Esophagus squamous epithelium (tissue), 5 donors: ENCODE measurements around the gene CCL18. TPM values are rescaled to one million over a fixed set of nuclear protein-coding genes. Genes with fewer than 3 reads are reported as not detected.

Experiments
- DNase-seq: peaks from one replicate; lab custom pipeline; 2025; lab: John Stamatoyannopoulos, UW
- H3K27ac ChIP-seq, 4 donors: fragments of 200-600 bp; sonication (generic); one replicate each; pipeline ENCODE4 v1.5.1; 2016 to 2019; ENCODE audit warnings: mild to moderate bottlenecking in 1 of 4
- H3K27me3 ChIP-seq, 4 donors: fragments of 200-600 bp; sonication (generic); 1 replicate in 3 of 4; 2 replicates in 1 of 4; pipeline versions ENCODE4 v1.5.1 to v1.6.0; 2017 to 2021; ENCODE audit warnings: antibody characterized with exemption in 1 of 4
- H3K36me3 ChIP-seq, 3 donors: fragments of 200-600 bp; sonication (generic); one replicate each; pipeline ENCODE4 v1.5.1; 2016 to 2019
- H3K4me1 ChIP-seq, 3 donors: fragments of 200-600 bp; sonication (generic); one replicate each; pipeline ENCODE4 v1.5.1; 2017 to 2019
- H3K4me3 ChIP-seq, 4 donors: fragments of 200-600 bp; sonication (generic); 1 replicate in 3 of 4; 2 replicates in 1 of 4; pipeline ENCODE4 v1.5.1; 2016 to 2019; ENCODE audit warnings: mild to moderate bottlenecking in 2 of 4, moderate library complexity in 1 of 4
- H3K9me3 ChIP-seq, 3 donors: fragments of 200-600 bp; sonication (generic); one replicate each; pipeline ENCODE4 v1.5.1; 2016 to 2019
- POLR2A ChIP-seq, 4 donors: fragments of 450-650 bp; IDR thresholded peaks; one replicate each; pipeline ENCODE4 v1.6.1; 2017; ENCODE audit warnings: antibody characterized with exemption in 4 of 4, mild to moderate bottlenecking in 4 of 4, moderate library complexity in 3 of 4
- WGBS, 2 donors: methylation state at CpG; one replicate each; pipeline ENCODE4 v1.1.5; 2018; 5-methylcytosine and 5-hydroxymethylcytosine counted together
- intact Hi-C: fragments of 100-400 bp; cut with DNase I; formaldehyde crosslinking; loops from one replicate; pipeline ENCODE4 v1.15.0; 2022
- total RNA-seq, 4 donors: library from RNA; depleted of rRNA; stranded (reverse); fragments of >200 nt; gene quantifications; one replicate each; pipeline ENCODE4 v1.1.0, GENCODE V29; 2016
- TF ChIP-seq, protein P1 (sequence below), 6 experiments: fragments of 450-650 bp in 4 of 6; fragments of 200-600 bp in 2 of 6; sonication (generic) in 2 of 6; IDR thresholded peaks; one replicate each; pipeline ENCODE4 v1.5.1; 2016 to 2019; ENCODE audit warnings: antibody characterized with exemption in 6 of 6, mild to moderate bottlenecking in 4 of 6, moderate library complexity in 4 of 6
- donor health status: DM: yes; HTN: yes; CAD: no.

The CCL18 gene
- total RNA-seq, 4 donors from 2014 or later: 0.76 to 2.8 (median 0.92) TPM; not detected in 1

DNA sequence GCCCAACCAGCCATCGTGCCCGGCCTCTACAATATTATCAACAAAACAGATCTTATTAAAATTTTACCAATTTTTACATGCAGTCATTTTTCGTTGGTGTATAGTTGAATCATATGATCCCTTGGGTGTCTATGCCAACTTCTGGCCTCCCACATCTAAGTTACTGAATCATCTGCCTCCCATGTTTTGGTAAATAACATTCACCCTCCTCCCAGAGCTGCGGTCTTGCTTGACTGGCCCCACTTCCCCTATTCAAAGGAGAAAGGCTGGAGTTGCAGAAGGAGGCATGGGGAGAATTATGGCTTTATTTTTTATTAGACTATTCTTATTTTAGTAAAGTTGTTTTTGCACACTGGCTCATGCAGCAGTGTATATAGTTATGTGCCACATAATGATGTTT lies 27.8 kb upstream of the CCL18 start:
- no peaks in the 10 kb centered on the region for H3K36me3 ChIP-seq
- H3K4me1 ChIP-seq: no peaks in the 10 kb centered on the region
- no peak overlapping the region for H3K4me3 ChIP-seq
- H3K9me3 ChIP-seq: no peaks in the 10 kb centered on the region
- no peak for TF ChIP-seq POLR2A (IDR thresholded peaks at IDR 0.05)
- TF ChIP-seq, protein P1, sequence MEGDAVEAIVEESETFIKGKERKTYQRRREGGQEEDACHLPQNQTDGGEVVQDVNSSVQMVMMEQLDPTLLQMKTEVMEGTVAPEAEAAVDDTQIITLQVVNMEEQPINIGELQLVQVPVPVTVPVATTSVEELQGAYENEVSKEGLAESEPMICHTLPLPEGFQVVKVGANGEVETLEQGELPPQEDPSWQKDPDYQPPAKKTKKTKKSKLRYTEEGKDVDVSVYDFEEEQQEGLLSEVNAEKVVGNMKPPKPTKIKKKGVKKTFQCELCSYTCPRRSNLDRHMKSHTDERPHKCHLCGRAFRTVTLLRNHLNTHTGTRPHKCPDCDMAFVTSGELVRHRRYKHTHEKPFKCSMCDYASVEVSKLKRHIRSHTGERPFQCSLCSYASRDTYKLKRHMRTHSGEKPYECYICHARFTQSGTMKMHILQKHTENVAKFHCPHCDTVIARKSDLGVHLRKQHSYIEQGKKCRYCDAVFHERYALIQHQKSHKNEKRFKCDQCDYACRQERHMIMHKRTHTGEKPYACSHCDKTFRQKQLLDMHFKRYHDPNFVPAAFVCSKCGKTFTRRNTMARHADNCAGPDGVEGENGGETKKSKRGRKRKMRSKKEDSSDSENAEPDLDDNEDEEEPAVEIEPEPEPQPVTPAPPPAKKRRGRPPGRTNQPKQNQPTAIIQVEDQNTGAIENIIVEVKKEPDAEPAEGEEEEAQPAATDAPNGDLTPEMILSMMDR (IDR thresholded peaks at IDR 0.05): no peak
- no peak for DNase-seq
- intact Hi-C loops: no loop called here
- H3K27me3 ChIP-seq: peaks cover 0 to 16% (median 0%) of the 10 kb centered on the region in 4 donors
- no peak overlapping the region for H3K27ac ChIP-seq
- WGBS, 2 donors: 82% methylated on average over 4 of the region's 4 CpGs

GRCh38 chr17:36048066-36048465 lies 16.0 kb upstream of the CCL18 start:
- Histone ChIP-seq H3K27ac (no peak overlapping the region), H3K4me1 (no peaks in the 10 kb centered on the region), H3K27me3 (peaks cover 0 to 19% (median 0%) of the 10 kb centered on the region in 4 donors), H3K36me3 (no peaks in the 10 kb centered on the region), H3K9me3 (peaks cover 0 to 18% (median 9%) of the 10 kb centered on the region in 3 donors), H3K4me3 (no peak overlapping the region)
- no peak for DNase-seq
- WGBS, 2 donors: 60 to 75% methylated on average over 1 to 2 of the region's 2 CpGs
- intact Hi-C loops: no loop called here
- TF ChIP-seq POLR2A (IDR thresholded peaks at IDR 0.05): no peak
- TF ChIP-seq, protein P1 (IDR thresholded peaks at IDR 0.05): no peak

- 97 to 98% methylated on average over 2 of the region's 2 CpGs for WGBS, 2 donors
- intact Hi-C loops: no loop called here
- TF ChIP-seq, protein P1 (IDR thresholded peaks at IDR 0.05): no peak
- no peak for TF ChIP-seq POLR2A (IDR thresholded peaks at IDR 0.05)
- Histone ChIP-seq H3K36me3 (no peaks in the 10 kb centered on the region), H3K27me3 (peaks cover 0 to 19% (median 0%) of the 10 kb centered on the region in 4 donors), H3K9me3 (peaks cover 0 to 18% (median 9%) of the 10 kb centered on the region in 3 donors), H3K27ac (no peak overlapping the region), H3K4me1 (no peaks in the 10 kb centered on the region), H3K4me3 (no peak overlapping the region)
- no peak for DNase-seq
Measured at GRCh38 chr17:36049643-36050042, 14.4 kb upstream of the CCL18 start.

DNA sequence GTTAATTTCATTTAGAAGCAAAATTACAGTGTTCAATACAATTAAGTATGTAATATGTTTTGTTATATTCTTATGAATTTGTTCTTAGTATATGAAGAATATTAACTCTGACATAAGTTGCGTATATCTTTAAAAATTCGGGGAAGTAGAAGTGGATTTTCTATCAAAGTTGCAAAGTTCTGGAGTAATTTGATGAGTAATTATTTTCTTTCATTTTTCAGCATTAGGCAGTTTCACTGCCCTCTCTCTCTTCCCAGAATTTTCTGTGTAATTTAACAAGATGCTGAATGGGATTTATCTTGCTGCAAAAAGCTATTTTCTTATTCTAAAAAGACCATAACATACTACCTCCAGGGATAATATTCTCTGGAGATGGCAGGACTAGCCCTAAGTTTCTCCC lies 8.9 kb upstream of the CCL18 start:
- 77 to 83% methylated on average over 2 of the region's 2 CpGs for WGBS, 2 donors
- TF ChIP-seq, protein P1 (IDR thresholded peaks at IDR 0.05): no peak
- no peak for TF ChIP-seq POLR2A (IDR thresholded peaks at IDR 0.05)
- Histone ChIP-seq H3K4me3 (no peak overlapping the region), H3K27me3 (no peaks in the 10 kb centered on the region), H3K9me3 (no peaks in the 10 kb centered on the region), H3K27ac (no peak overlapping the region), H3K4me1 (no peaks in the 10 kb centered on the region), H3K36me3 (no peaks in the 10 kb centered on the region)
- intact Hi-C loops: no loop called here
- no peak for DNase-seq

DNA sequence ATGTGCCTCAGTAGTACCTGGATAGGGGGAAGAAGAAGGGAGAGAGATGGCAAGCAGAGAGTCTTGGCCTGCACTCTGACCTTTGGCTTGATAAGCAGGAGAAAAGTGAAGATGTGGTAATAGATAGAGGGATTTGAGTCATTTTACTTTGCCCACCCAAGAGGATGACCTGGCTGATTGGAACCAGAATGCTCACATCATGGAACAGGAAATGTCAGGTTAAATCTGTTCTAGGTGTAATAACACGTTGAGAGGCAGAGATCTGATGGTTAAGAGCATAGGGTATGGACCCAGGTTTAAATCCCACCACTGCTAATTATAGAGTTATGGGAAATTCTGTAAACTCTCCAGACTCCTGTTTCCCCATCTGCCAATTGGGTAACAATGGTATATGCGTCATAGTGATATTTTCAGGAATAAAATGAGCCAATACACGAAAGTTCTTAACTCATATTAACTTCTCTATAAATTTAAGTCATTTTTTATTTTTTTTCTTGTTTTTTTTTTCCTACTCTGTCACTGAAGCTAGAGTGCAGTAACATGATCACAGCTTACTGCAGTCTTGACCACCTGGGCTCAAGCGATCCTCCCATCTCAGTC lies 8.1 kb upstream of the CCL18 start:
- no peak overlapping the region for H3K4me3 ChIP-seq
- intact Hi-C loops: no loop called here
- H3K4me1 ChIP-seq: no peaks in the 10 kb centered on the region
- H3K27me3 ChIP-seq: no peaks in the 10 kb centered on the region
- no peak for DNase-seq
- no peaks in the 10 kb centered on the region for H3K36me3 ChIP-seq
- no peak overlapping the region for H3K27ac ChIP-seq
- no peaks in the 10 kb centered on the region for H3K9me3 ChIP-seq
- TF ChIP-seq, protein P1 (IDR thresholded peaks at IDR 0.05): no peak
- no peak for TF ChIP-seq POLR2A (IDR thresholded peaks at IDR 0.05)
- 60 to 77% methylated on average over 4 of the region's 4 CpGs for WGBS, 2 donors
